Medulla oblongata (tissue), 1 donor: ENCODE data around the gene TMOD3.

ENCODE experiments used
- DNase-seq: peaks from one replicate; pipeline ENCODE4 v3.0.0-alpha.2; 2015; ENCODE audit errors: extremely low spot score

TMOD3 gene

DNA sequence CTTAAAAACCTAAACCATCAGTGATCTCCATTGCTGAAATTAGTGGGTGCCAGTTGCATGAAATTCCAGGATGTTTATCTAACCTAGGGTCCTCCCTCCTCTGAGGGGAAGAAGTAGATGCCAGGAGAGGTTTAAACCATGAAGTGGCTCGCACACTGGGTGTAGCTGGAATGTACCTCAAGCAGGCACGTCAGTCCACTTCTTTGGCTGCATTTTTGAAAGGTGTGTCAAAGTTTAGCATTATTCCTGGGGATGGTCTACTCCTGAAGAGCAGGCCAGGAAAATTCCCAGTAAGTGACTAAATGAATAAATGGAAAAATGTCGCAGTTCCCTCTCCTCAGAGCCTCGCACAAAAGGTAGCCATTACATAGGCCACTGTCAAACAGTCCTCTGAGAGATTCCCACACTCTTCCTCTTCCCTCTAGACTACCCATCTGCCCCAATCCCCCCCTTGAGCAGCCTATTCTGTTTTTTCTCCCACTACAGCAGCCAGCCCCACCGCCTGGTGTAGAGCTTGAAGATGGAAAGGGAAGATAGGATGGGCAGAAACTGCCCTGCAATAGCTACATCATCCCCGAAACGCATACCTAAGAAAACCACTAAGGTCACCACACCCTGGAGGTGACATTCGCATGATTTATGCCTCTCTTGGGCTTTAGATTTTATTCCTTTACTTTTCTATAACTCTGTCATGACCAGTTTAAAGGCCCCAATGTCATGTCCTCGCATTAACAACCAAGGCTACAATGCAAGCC lies 655 bp upstream of the TMOD3 start:
- DNase-seq: no peak

DNA sequence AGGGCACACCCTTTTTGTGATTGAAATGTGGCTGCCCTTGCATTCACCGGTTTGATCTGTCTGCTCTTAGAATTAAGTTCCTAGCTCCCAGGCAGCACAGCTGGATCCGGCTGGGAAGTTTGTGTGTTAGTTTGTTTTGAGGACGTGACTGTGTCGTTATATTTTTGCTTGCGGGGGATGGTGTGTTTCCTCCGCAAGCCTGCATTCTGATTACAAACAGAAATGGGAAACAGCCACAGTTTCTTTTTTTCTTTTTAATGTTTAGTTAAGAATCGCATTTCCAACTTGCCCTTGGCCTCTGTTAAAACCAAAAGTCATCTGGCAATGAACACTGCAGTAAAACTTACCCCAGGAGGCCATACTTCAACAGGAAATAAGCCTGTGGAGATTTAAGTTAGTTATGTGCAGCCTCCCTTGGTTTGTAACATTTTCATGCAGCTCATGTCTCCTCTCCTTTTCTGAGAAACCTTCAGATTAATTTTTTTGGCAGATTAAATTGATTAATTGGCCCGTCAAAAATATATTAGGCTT lies 888 bp downstream of the TMOD3 start:
- DNase-seq: peak; percentile 39

DNA sequence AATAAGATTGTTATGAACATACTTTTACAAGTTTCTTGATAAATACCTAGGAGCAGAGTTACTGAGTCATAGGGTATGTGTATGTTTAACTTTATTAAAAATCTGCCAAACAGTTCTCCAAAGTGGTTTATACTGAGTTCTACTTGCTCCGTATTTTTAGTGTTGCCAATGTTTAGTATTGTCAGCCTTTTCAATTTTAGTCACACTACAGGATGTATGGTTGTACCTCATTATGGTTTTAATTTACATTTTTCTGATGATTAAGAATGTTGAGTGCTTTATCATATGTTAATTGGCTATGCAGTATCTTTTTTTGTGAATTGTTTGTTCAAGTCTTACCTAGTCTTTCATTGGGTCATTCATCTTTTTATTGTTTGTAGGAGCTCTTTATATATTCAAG lies 4.3 kb downstream of the TMOD3 start:
- no peak for DNase-seq

DNA sequence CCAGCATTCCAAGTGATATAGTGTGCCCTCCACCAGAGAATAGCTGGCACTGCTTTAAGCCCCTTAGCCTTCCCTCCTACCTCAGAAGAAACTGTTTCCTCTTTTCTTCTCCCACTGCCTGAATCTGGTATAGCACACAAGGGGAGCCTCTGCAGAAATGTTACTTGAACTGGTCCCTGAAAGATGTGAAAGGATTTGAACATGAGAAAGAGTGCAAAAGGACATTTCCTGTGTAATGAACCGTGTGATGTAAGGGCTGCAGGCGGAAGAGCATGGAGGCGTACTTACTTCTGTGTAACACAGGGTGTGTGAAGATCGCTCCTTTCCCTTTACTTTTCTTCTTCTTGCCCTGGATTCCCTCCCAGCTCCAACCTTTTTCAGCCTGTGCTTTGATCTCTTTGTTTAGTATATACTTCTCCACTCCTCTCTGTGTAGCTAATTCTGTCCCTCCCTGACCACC lies 8.4 kb downstream of the TMOD3 start:
- no peak for DNase-seq

DNA sequence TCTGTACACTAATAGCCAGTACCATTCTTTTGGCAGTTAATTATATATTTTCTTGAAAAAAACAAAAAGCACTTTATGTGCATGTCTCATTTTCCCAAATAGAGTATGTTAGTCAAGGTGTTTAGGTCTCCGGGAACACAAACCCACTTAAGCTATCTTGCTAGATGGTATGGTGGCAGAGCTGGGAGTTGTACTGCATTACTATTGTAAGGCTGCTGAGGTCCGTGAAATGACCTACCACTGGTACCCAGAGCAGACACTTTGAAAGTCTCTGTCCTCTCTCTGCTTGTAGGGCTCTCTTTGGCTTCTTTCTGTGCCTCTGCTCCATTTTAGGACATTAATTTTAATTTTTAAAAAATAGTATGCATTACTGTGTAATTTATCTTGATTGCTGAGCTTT lies 8.8 kb downstream of the TMOD3 start:
- no peak for DNase-seq

DNA sequence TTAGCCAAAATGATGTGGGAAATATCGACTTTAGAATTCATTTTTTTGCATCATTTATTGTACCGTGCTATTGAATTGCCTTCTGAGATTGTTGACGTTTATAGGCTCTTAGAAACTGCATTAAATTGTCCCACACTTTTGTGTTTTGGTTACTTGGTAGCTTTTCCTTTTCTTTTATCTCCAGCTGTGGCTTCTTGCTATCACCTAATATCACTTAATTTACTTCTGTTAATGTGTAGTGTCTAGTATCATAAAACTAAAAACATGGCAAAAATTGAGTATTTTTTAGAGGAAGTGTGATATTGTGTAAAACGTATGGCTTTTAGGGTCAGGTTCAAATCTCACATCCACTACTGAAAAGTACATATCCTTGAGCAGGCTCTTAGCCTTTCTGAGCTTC lies 11.2 kb downstream of the TMOD3 start:
- DNase-seq: no peak

DNA sequence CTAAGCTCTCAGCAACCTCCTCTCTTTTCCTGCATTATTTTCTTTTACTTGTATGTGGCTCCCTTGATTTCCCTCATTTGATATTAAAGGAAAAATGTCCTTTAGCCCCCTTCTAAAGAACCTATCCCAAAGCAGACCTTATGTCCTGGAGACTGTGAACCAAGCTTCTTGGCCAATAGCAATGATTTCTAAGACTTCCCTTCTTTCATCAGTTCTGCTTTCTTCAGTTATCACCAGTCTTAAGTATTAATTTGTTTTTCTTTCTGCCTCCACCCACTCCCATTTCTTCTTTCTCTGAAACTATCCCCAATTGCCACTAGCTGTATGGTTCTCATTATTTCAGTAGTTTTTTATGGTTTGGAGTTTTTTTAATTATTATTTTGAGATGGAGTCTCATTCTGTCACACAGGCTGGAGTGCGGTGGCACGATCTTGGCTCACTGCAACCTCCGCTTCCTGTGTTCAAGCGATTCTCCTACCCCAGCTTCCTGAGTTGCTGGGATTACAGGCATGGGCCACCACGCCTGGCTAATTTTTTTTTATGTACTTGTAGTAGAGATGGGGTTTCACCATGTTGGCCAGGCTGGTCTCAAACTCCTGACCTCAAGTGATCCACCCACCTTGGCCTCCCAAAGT lies 12.1 kb downstream of the TMOD3 start:
- DNase-seq: no peak

DNA sequence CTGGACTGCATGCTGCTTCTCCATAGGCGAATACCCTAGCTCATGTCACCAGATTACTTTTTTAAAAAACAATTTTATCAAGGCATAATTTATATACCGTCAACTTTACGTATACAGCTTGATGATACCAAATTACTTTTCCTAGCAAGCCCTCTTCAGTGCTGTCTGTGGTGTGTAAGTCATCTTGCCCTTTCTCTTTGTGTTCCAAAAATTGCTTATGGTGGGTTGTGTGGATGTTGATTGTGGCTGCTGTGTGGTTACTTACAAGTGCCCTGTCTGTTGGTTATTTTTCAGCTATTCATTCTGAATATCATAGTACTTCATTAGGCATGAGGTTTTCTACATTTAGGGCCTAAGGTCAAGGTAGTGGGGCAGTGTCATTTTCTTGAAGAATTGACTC lies 12.8 kb downstream of the TMOD3 start:
- DNase-seq: no peak

DNA sequence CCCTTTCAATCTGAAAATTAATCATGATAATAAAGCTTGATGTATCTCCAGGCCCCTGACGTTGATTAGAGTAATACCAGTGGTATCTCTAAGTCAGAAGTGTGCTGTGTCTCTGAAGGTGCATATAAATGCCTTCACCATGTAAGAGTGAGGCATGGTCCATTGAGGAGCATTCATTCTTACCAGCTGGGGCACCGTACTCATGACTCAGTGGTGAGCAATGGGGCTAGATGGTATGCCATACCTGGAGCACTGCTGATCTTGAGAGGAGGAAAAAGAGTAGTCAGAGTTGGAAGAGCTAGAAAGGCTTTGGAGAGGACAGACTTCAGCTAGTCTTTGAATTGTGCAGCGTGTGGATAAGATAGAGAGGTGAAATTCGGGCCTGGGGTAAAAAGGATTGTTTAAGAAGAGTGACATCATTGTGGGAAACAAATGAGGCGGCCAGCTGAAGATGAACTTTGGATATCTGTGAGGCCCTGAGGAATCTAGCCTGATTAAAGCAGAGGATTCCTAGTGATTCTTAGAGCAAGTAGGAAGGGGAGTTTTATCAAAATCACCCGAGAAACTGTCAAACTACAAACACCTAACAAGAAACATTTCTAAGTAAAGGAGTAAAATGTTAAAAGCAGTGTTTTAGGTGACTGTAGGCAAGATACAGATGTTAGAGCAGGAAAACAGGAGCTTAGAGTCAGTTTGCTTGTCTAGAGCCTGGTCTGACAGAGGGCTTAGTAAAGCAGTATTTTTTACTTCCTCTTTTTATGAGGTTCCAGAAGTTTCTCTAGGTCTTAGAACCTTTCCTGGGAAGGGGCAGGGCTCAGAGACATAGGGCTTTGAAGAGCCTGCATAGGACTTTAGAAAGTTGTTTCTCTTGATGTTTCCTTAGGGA lies 13.6 kb downstream of the TMOD3 start:
- DNase-seq: peak; percentile 40

DNA sequence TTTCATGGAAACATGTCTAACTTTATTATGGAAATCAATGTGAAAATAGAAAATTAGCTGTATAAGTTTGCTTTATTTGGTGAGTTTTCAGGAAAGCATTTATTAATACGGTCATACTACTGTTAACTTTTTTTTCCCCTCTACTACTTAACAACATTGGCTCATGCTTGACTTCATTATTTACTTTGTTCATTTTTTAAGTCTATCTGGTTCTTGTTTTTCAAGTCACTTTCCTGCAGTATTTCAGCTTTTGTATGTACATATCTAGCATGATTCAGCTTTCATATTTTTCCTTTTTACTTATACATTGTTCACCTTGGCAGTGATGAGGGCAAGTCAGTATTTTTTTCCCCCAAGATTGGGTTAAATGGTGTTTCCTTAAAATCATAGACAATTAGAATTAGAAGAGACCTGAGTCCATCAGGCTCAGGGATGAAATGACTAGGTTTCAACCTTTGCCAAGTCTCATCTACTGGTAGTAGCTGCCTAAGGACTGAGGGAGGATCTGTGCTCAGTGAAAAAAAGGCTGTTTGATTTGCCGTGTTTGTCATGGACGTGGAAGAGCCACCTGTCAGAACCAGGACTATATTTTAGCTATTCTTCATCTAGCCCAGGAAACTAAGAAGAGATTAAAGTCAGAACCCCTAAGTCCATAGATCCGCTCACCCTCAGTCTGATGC lies 15.4 kb downstream of the TMOD3 start:
- DNase-seq: no peak

DNA sequence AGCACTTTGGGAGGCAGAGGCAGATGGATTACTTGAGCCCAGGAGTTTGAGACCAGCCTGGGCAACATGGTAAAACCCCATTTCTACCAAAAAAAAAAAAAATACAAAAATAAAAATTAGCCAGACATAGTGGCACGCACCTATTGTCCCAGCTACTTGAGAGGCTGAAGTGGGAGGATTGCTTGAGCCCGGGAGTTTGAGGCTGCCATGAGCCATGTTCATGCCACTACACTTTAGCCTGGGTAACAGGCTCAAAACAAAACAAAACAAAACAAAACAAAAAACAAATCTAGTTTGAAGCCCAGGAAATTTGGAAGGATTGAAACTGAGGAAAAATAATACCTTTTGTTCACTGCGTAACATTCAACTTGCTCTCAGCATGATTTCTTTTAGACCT lies 16.6 kb downstream of the TMOD3 start:
- no peak for DNase-seq

DNA sequence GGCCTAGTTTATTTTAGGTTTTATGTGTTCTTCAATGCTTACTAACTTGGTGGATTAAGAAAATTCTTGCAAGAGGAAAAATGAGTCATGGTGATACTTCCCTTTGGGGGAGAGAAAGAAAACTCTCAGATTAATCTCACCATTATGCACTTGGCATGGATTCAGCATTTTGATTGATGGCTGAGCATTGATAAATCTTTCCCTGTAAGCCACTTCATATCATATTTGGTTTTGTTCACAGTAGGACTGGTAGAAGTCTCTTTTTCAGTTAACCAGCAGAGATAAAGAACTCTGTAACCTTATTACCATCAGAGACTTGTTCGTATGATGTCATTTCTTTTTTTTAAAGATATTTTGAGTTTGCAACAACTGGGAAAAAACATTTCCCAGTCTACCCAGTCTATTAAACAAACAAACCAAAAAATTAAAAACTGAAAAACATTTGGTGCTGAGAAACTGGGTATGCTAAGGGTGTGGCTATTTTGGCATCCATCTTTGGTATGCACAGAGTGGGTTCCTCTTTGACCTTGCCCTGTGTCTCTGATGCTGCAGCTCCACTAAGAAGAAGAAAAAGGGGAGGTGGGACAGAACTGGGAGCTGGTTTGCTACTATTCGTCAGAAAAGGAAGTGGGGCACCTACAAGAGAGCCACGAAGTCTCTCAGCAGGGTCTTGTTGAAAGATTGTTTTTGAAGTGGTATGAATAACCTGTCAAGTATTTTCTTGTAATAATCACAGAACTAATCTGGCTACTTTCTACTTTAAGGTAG lies 17.2 kb downstream of the TMOD3 start:
- peak; percentile 8 for DNase-seq

DNA sequence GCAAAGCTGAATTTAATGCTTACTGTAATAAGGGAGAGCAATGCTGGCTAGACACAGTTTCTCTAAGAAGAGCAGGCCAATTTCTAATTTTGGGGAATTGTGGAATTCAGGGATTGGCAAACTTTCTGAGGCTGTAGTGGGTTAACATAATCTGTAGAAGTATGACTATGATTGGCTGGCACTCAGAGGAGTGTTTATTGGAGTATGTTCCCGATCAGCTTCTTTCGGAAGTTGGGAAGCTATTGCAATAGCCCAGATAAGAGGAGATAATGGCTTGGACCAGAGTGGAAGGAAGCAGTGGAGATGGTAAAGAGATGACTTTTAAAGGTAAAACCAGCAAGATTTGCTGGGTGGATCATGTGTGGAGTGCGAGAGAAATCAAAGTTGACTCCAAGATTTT lies 19.4 kb downstream of the TMOD3 start:
- no peak for DNase-seq

DNA sequence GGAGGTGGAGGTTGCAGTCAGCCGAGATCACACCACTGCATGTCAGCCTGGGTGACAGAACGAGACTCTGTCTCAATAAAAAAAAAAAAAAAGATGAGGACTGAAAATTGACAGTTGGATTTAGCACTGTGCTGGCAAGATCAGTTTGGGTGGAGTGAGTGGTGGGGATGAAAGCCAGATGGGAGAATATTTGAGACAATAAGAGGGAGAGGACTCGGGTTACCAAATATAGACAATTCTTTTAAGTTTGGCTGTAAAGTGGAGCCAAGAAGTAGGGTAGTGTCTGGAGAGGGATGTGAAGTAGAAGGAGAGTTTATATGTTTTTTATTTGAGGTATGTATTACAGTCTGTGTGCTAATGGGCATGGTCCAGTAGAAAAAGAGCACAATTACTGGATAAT lies 20.4 kb downstream of the TMOD3 start:
- no peak for DNase-seq

DNA sequence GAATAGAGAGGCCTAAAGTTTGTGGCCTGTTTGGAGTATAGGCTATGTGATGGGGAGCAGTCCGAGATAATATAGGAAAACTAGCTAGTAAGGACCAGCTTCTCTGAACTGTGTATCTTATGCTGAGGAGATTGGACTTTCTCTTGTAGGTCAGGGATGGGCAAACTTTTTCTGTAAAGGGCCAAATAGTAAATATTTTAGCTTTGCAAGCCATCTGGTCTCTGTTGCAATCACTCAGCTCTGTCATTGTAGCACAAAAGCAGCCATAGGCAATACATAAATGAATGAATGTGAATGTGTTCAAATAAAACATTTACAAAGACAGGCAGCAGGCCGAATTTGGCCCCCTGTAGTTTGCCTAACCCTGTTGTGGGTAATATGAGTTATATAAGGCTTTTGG lies 24.5 kb downstream of the TMOD3 start:
- DNase-seq: no peak

DNA sequence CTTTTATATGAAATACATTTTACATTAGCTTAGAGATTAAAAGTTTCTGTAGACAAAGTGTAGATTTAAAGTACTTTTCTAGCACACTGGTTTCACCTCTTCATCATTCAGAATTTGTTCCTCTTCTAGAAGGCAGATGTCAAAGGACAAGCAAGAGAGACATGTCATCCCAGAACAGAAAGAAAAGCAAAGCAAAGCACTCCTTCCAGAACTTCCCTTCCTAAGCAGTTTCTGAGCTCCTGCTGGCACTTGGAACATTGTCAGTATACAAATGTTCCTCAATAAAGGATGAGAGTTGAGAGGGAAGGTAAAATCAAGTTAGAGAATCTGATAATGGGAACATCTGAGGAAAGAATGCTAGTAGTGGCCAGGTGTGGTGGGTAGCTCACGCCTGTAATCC lies 26.2 kb downstream of the TMOD3 start:
- no peak for DNase-seq

DNA sequence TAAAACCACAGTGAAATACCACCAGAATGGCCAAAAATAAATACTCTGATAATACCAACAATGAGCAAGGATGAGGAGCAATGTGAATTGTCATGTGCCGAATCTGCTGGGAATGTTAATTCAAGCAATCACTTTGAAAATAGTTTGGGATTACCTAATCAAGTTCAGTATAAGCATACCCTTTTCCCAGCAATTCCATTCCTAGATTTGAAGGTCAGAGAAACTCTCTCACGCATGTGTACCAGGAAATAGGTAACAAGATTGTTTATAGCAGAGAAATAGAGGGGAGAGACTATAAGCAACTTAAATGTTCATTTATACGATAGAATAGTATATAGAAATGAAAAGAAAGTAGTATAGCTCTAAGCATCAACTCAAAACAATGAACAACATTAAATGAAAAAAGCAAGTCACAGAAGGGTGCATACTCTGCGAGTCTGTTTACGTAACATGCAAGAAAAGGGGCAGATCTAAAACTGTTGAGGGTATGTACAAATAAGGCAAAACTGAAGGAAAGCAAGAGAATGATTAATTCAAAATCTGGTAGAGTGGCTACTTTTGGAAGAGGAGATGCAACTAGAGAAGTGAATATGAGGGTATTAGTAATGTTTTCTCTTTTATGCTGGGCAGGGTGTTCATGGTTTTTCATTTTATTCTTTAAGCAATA lies 27.4 kb downstream of the TMOD3 start:
- DNase-seq: no peak

DNA sequence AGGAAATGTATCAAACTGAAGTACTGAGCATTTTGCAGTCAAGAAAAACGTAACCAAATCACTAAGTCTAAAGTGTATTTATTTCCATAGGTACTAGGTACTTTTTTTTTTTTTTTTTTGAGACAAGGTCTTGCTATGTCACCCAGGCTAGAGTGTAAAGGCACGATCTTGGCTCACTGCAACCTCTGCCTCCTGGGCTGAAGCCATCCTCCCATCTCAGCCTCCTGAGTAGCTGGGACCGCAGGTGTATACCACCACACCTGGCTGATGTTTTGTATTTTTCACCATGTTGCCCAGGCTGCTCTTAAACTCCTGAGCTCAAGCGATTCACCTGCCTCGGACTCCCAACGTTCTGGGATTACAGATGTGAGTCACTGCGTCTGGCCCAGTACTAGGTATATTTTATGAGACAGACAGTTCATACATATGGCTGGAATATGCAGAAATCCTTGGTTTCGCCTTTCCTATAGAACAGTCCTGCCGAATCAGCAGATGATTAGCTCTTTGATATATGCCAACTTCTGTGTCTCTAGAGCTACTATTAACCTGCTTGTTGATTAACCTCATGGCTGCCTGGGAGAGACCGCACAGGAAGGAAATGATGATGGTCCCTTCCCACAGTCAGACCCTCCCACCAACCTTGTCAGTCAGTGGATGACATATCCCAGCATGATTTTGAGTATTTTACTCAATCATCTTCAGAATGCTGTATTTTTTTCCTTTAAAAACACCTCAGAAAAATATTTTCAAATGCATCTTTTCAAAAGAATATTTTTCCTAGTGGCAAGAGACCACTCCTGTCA lies 32.3 kb downstream of the TMOD3 start:
- DNase-seq: no peak

DNA sequence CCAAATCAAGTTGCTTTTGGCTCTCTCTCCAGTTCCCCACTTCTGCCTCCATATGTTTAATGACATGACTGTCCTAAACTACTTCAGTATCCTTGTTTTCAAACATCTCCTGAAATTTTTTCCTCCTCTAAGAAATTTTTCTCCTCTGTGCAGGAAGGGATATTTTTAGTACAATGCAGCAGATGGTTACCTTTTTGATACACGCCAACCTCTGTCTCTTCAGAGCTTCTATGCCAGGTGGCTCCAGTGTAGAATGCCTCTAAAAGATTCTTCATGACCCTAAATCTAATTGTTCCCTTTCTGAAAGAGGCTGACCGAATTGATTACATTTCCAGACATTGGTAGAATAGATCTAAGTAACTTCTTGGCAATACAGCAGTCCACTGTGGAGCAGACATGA lies 33.7 kb downstream of the TMOD3 start:
- DNase-seq: no peak
